HG03439 (cell line): ENCODE results near the gene STAP2.

Experiments
- ATAC-seq: cut with Tn5 transposase; IDR thresholded peaks from one replicate; pipeline ENCODE4 v1.9.1; 2021; ENCODE audit warnings: mild to moderate bottlenecking, moderate library complexity; ENCODE audit not compliant: unreplicated experiment

The STAP2 gene

DNA sequence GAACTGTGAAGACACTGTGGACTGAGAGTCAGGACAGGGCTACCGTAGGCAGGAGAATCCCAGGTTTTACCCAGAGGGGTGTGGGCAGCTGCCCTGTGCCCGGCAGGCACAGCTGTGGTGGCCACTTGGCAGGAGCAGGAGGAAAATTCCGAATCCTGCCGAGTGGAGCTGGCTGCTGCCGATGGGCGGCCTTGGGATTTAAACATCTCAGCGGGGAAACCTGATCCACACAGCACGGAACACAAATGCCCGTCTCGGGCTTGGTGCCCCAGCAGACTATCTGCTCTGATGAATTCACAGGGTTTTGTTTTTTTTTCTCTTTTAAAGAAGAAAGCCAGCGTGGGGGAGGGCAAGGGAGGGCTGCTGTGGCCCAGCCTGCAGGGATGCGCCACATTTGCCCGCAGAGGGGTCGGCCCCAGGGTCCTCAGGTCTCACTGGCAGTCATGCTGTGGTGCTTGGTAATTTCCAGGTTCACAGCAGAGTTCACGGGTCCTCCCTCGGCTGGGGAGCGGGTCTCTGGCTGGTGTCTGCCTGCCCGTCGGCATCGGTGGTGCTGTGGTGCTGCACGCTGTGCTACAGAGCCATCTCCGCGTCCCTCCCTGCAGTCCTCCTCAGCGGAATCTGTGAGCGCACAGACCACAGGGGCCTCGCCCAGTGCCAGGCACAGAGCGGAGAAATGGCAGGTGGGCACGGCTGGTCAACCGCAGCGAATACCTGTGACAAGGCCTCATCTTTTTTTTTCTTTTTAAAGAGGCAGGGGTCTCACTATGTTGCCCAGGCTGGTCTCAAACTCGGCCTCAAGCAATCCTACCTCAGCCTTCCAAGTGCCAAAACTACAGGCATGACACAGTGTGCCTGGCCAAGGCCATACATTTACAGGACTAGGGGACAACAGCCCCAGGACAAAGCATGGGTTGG, 32.9 kb upstream of the STAP2 start:
- no peak for ATAC-seq

DNA sequence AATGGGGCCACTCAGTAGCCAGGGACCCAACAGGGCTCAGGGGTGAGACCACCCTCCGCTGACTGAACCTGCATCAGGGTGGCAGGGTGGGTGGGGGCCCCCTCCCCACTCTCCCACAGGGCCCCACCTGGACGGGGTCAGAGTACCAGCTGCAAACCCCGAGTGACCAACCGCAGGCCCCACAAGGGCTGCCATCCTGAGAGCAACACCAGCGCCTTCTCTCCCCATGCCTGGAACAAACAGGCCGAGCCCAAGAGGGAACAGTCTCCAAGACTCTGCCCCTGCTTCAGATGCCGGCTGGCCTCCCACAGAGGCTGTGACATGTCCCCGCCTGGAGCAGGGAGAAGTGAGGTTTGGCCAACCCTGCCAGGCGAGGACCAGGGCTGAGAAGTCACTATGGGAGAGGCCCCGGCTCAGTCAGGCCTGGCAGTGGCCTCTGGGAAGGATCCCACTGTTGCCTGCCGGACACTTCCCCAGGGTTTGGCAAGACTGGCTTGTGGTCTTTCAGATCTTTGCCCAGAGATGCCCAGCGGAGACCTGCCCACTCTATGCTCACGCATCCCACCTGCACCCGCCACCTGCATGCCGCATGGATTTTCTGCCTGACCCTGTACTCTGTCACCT, 31.9 kb upstream of the STAP2 start:
- no peak for ATAC-seq

DNA sequence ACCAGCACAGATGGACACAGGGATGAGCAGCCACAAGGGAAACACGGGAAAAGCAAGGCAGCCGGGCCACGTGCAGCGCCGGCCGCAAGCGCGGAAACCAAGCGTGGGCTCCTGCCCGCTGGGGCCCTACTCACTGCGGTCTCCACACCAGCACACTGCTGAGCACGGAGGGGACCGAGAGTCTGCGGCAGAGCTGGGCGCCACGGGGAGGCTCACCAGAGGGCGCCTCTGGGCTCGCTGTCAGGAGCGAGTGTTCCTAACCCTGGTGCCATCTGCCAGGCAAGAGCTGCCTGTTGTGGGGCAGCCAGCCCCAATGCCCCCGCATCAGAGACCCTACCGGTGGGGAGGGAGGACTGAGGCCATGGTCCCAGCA, 31.2 kb upstream of the STAP2 start:
- ATAC-seq: peak; percentile 38

DNA sequence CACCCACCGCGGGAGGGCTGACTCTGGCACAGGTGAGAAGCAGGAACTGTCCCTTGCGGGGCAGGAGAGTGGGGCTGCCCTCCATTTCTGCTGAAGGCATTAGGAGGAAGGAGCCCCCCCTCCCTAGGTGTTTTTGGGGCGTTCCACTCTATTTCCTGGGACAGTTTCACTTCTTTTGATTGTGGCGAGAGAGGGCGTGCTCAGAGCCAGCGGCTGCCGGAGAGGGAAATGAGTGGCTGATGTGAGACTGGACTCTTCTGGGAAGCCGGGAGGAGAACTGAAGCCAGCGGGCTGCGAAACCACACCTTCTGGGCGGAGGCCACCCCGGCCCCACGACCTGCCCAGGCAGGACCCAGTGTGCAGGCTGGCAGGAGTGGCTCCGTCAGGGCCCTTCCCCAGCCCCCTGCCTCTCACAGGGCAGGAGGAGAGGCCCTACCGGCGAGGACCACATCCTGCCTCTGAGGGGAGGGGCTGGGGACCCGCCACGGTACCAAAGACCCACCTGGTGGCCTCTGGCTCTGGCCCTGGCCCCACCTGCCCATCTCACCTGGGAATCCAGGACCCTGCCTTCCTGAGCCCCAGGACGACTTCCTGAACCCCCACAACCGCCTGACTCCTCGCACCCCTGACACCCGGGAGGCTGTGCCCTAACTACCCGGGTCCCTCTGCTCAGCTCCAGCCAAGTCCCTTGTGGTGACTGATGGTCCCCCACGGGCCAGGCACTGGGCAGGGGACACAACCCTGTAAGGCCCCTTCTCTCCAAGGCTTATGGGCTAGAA, 30.7 kb upstream of the STAP2 start:
- ATAC-seq: peak; percentile 49

DNA sequence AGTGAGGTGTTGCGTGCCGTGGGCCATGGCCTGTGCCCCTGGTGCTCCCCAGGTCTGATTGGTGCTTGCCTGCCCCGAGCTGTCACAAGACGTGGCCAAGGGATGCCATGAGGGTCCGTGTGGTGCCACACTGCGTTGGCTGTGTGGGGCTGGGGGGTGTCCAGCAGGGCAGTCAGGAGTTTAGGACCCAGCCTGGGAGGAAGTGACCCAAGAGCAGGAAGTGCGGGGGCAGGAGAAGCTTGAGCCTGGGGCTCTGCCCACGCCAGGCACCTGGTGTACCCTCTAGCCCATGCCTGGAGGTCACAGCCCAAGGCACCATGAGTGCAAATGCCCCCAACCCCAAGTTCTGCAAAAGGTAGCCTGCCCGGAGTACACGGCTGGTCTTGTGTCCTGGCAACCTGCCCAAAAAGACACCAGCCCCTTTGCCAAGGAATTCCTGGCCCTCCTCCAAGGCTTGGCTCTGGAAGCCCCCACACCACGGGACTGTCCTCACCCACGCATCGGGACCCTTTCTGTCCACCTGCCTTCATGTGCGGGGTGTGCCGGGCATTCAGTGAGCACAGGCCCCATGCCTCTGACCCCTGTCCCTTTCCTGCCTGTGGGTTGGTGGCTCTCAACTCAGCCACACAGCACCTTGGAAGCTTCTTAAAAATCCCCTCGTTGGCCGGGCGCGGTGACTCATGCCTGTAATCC, 29.6 kb upstream of the STAP2 start:
- no peak for ATAC-seq

DNA sequence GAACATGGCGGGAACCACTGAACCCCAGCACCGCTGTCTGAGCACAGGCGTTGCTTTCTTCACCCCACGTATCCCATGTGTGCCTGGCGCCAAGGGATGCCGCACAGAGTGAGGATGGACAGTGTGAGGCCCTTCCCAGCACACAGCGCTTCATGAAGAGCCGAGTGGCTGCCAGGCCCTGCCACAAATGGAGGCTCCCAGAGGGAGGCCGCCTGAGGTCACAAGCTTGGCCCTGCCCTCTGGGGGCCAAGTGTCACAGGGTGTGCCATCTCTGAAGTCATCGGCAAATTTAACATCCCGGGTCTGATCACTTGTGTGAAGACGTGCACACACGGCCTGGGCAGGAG, 29.1 kb upstream of the STAP2 start:
- no peak for ATAC-seq

DNA sequence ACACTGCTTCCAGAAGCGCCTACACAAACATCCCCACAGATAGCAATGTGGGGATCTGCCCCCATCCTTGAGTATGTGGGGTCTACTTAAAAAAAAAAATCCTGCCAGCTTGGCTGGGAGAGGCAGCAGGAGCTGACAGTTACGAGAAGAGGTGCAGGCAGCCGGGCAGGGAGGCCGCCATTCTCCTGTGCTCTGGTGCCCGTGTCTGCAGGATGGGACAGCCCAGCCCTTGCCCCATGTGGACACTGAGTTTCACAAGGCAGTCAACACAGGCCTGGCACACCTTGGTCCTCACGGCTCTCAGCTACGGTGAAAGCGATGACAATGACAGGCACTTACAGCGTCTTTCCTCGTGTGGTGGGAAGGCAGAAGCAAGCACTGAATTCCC, 28.7 kb upstream of the STAP2 start:
- ATAC-seq: no peak

DNA sequence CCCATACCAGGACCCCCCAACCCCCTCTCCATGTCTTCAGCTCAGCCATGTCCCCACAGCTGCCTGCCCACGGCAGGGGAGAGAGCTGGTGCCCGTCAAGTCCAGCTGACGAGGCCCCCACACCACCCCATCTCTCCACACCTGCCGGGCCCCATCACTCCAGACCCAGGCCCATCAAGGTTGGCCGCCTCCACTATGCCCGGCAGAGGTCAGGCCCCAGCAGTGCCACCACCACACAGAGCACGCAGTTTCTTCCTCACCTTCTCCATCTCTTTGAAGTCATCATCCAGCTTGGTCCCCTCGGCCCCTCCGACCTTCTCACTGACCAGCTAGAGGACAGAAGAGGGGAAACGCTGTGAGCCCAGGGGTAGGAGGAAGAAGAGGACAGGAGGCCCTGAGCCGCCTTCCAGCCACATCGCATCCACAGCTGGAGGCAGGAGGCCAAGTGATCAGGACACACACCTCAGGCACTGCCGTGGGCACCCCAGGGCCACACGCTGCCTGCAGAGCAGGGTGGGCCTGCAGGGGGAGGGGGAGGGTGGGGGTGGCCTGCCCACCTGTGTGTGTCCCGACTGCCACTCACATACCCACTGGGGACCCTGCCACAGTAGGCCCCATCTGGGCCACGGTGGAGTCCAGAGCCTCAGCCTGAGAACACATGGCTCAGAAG, 28.2 kb upstream of the STAP2 start:
- ATAC-seq: no peak

DNA sequence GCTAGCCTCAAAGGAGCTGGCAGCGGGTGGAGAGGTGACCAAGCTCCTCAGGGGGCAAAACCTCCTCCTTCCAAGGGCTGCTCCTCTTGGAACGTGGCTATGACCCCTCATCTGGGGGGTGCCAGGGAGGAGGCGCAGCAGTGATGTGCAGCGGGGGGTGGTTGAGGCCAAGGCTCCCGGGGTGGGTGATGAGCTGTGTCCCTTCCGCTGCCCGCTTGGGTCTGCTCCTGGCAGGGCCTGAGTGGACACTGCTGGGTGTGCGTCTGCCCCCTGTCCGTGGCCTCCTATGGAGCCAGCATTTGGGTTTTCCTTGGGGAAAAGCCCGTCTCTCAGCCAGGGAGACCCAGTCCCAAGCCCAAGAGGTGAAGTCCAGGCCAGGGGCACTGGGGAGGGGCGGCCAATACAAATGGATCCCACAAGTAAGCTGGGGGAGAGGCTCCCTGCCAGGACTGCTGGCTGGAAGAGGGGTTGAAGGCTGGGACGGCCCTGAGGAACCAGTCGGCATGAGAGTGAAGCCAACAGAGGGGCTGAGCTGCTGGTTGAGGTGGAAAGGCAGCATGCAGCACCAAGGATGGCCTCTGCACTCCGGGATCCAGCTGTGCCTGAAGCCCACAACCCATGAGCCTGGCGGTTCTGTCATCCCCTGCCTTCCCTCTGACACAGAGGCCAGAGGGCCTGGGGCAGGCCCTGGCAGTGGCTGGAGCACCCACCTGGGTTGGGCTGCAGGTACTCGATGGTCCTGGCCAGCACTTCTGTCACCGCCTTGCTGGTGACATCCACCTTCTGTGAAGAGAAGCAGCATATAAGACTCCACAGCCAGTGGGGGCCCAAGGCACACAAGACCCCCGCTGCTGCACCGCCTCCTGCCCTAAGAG, 27.4 kb upstream of the STAP2 start:
- ATAC-seq: no peak

DNA sequence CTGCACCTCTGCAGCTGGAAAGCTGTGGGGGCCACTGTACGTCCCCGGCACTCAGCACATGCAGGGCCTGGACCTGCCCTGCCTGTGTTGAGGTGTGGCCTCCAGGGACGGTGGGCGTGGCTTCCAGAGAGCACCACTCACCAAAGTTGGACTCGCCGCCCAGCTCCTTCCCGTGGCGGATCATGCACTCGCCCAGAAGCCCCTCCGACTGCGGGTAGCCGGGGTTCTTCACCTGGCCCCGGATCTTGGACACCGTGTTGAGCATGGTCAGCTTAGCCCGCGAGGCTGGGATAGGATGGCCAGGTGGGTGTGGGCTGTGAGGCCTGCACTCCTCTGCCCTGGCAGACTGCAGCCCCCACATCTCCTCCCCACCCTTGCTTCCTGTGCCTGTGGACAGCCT, 26.7 kb upstream of the STAP2 start:
- no peak for ATAC-seq

DNA sequence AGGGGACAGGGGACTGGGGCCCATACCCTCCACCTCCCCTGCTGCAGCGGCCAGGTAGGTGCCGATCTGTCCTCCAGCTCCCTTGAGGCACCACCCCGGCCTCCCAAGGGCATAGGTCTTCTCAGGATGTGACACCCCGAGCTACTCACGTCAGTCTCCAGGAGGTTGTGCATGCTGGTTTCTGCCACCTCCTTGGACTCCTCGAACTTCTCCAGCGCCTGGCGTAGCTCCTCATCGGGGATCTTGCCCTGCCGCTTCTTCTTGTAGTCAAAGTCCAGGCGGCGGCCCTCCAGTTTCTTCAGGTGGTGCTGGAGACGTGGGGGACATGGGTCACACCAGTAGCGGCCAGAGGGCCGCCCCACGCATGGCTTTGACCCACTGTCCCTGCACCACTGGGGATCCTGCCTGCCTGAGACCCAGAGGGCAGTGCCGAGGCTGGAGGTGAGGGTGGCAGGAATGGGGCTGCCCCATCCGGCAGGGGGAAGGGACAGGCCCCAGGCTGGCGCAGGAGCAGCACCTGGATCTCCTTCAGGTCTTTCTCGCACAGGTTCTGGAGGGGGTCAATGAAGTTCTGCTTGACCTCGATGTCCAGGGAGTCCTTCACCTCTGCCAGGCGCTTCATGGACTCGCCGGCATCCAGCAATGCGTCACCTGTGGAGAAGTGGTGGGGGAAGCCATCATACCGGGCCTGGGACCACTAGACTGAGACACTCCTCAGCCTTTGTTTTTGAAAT, 25.1 kb upstream of the STAP2 start:
- ATAC-seq: no peak

DNA sequence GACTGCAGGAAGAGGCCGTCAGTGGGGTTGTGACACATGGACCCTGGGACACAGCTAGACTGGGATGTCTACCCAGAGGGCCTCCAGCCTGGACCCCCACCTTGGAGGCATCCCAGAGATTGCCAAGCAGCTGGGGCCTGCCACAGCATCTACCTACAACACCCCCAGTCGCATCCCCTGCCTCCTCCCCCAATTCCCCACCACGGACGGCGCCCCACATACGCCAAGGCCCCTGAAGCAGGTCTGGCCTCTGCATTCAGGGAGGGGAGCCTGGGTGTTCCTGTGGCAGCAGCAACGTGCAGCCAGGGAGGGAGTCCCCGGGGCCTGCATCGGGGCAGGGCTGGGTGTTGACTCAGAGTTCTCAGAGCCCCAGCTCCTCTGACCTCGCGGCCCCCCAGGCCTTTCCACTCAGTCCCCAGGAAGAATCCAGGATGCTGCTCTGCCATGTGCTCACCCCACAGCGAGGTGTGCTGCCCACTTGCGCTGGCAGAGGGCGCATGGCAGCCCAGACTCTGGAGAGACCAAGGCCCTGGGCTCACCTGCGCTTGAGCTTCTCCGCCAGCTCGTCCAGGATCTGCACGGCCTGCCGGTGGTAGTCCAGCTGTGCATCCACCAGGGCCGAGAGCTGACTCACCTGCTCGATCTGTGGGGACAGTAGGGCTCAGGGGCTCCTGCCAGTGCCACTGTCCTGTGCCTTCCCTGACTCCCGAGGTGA, 24.4 kb upstream of the STAP2 start:
- ATAC-seq: no peak

DNA sequence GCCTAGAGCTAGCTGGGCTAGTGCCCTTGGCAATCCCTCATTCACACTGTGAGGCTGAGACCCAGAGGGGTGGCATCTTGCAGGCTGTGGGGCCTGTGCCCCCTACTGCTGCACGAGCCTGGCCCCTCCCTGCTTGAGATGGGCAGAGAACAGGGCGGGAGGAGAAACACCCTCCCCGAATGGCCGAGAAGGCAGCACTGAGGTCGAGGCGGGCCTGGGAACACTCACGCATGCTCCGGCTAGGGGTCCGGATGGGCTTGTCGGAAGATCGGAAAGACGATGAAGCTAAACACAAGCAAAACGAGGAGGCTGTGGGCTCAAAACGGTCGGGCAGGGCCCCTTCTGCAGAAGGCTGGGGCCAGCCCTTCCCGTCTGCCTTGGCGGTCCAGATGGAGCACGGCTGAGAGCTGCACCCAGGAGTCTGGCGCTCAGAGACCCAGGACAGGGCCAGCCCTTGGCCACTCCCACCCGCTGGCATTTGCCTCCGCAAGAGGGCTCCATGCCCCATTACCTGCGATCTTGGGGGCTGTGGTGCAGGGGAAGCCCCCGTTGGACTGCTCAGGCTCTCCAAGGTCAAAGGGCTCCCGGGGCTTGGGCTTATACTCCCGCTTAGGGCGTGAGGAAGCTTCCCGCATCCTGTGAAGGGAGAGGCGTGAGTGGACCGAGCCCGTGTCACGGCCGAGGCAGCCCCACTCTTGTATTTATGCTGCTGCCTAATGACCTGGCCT, 23.6 kb upstream of the STAP2 start:
- ATAC-seq: no peak

DNA sequence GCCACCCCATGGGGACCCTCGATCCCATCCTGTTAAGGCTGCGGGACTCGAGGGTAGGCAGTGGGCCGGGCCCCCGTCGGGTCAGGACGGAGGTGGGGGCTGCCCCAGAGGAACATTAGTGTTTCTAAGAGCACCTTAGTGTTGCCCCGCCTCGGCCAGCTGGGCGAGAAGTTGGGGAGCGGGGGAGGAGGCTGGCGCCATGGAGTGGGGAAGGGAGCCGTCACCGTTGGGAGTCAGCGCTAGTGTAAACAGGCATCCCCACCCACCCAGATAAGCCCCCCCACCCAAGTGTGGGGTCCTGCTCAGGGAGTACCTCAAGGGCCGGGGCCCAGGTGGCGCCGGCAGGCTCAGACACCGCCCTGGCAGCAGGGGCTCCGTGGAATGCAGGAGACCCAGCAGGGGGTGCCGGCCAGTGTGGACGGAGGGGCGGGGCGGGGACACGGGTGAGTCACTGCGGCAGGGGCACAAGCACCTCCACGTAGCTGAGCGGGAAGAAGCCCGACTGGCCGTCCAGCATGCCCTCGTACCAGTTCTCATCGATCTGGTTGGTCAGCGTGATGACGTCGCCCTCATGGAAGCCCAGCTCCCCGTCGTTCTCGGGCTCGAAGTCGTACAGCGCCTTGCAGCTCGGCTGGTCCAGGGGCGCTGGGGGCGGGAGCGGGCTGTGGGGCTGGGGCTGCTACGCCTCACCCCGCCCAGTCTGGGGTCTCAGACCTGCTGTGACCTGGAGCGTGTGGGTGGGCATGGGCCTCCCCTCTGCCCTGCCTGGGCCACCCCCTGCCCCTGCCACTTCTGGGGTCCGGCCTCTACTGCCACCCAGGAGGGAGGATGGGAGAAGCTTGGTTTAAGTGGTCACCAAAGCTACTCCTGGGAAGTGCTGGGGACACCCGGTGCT, 22.8 kb upstream of the STAP2 start:
- no peak for ATAC-seq

DNA sequence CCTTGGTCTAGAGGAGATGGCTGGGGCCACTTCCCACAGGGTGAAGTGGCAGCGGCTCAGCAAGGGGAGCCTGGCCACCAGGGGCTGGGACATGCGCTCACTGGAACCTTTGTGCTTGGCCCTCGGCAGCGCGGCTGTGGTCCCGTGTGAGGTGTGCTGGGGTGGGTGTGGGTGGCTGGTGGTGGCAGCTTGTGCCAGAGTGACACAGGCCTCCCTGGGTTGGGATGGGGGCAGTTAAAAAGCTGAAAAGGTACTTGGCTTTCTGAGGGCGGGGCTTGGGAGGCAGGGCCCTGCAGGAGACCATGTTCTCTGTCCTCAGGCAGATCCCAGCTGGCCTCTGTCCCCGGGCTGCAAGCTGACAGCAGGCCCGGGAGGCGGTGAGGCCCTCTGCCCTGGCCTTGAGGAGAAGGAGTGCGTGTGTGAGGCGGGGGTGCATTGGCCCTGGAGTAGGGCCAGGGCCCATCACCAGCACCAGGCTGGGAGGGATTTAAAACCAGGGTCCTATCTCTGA, 22.1 kb upstream of the STAP2 start:
- ATAC-seq: no peak

DNA sequence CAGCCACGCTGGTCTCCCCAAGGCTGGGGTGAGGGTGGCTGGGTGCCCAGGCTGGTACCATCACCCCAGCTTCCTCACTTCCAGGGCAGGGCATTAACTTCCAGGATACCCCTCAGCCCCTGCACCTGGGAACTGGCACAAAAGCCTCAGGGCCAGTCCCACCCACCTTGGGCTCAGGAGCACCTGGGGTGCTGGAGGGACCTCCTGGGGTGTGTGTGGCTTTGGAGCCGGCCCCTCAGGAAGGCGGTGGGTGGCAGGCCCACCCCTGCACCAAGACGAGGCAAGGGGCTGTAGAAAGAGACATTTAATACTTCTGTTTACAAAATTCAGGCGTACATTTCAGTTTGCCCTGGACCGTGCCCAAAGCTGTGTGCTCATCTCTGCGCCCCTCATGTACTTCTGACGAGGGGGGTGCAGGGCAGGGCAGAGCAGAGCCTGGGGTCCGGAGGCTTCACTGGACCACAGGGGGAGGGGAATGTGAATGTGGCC, 21.5 kb upstream of the STAP2 start:
- no peak for ATAC-seq

DNA sequence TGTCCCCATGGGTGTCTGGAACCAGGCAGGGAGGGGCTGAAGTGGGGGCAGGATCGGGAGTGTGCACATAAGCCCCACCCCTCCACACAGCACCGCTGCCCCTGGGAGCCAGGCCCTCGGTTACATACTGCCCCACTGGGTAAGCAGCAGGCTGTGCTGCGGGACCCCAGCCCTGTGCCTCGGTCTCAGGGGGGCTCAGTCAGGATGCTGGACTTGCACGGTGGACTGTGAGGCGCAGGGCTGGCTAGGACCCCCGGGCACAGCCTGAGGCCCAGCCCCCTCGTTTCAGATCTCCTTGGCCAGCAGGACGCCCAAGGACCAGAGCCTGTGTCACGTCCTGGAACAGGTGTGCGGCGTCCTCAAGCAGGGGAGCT, 21.0 kb upstream of the STAP2 start:
- no peak for ATAC-seq
